ENCODE measurements around the gene MAFG. TPM values are rescaled to one million over a fixed set of nuclear protein-coding genes. Genes with fewer than 3 reads are reported as not detected.
A peak's percentile ranks its signal among the peaks of the same experiment; 100 is the strongest.
"Not testable (repeated sequence)": the region's sequence is repeated elsewhere in the genome, so short reads cannot be mapped to it uniquely, and the experiment has no call there.

The MAFG gene
- total RNA-seq, 1 donor = 29.6 TPM

DNA sequence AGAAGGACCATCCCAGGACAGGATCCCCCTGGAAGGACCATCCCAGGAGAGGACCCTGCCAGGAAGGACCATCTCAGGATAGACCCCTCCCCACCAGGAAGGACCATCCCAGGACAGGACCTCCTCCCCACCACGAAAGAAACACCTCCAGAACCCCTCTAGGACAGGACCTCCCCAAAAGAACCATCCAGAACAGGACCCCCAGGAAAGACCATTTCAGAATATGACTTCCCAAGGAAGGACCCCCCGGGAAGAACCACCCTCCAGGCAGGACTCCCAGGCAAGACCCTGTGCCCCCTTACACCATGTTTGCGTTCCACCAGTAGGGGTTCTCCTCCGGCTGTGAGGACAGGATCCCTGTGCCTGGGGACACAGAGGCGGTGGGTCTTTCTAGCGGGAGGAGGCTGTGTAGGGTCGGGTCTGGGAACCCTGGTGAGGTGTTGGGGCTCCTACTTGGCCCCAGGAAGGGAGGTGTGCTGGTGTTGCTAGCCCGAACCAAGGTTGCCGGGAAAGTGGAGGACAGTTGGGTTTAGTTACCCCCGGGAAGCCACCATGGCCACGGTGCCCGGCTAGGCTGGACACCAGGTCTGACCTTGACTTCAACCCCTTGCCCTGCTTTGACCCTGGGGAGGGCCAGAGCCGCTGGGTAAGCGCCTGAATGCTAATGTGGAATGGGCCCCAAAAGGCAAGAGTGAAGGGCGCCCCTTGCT is 31.3 kb upstream of the MAFG start:
- no peak for DNase-seq (ENCODE audit: low read depth in 2 of 3, low spot score in 2 of 3)

DNA sequence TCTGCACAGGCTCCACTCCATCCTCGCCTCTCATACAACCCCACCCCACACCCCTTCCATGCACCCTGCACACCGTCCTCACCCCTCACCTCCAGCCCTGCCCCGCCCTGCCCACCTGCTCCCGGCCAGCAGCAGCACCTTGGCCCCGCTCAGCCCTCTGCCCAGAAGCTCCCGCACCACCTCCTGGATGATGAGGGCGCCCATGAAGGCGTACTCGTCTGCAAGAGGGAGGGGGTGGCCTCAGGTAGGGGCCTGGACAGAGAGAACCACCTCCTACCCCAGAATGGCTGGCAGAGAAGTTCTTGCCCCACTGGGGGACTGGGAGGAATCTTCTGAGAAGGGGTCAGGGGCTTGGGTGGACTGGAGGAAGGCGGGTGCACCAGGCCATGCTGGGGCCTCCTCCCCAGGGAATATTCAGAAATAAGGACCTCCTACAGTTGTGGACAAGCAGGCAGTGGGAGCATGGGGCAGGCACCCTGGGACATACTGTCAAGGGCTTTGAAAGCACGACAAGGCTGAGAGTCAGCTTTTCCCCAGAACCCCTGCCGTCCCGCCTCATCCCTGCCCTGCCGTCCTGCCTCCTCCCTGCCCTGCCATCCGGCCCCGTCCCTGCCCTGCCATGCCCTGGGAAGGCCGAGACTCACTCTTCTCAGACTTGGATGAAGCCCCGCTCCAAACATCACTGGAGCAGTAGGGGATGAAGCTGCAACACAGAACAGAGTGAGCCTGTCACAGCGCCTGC is 30.3 kb upstream of the MAFG start:
- no peak for DNase-seq (ENCODE audit: low read depth in 2 of 3, low spot score in 2 of 3)

DNA sequence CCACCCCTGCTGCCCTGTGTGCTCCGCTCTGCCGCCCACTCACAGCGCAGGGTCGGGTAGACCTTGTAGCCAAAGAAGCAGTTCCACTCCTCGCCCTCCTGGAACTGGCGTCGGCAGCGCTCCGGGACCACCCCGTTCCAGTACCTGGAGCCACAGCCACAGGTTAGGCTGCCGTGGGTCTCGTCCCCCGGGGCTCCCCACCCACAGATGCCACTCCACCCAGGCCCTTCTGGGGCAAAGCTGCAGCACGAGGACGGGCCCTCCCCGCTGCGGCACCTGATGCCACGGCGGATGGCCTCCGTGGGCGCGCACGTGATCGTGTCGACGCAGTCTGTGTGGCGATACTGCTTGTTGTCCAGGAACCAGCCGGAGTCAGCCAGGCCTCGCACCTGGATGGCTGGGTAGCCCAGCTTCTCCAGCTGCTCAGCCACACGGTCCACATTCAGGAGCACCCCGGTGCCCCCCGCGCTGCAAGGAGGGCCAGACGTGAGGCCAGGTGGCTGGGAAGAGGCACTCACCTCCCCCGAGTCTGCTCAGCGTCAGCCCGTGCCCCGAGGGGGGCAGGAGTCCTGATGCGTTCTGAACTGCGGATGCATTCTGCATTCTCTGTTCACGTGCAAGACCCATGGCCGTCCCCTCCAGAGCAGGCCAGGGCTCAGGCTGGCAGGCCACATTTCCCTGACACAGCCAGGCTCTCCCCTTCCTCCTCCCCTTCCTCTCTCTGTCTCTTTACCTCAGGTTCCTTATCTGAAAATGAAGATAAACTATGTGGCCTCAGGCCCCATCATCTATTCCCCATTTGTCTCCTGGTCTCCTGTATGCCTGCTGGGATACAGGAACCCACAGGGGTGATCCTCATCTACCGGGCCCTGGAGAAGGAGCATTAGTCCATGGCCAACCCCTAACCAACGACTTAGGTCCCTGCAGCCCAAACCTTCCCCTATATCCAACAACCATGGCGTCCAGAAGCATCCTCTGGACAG is 29.4 kb upstream of the MAFG start:
- no peak for DNase-seq (ENCODE audit: low read depth in 2 of 3, low spot score in 2 of 3)

DNA sequence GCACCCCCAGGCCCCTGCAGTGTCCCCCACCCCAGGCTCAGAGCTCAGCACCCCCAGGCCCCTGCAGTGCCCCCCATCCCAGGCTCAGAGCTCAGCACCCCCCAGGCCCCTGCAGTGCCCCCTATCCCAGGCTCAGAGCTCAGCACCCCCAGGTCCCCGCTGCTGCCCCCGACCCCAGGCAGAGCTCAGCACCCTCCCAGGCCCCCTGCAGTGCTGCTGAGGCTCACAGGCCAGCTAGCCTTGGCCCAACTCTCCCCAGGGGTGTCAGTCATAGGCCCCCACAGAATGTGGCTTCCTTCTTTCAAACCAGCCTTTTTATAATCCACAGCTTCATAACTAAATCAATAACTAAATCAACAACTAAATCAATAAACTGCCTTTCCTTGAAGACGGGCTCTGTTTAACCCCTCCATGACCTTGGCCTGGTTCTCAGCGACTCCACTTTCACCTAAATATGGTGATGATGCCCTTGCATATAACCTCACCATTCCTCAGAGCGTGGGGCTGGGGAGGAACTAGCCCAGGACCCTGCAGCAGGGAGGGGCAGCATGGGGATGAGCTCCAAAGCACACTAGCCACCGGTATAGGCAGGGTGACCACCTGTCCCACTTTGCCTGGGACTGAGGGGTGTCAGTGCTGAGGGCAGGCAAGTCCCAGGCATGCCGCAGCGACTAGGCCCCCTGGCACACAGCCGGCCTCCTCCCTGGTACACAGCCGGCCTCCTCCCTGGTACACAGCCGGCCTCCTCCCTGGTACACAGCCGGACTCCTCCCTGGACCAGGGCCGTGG is 28.4 kb upstream of the MAFG start:
- DNase-seq (ENCODE audit: low read depth in 2 of 3, low spot score in 2 of 3) = no peak

DNA sequence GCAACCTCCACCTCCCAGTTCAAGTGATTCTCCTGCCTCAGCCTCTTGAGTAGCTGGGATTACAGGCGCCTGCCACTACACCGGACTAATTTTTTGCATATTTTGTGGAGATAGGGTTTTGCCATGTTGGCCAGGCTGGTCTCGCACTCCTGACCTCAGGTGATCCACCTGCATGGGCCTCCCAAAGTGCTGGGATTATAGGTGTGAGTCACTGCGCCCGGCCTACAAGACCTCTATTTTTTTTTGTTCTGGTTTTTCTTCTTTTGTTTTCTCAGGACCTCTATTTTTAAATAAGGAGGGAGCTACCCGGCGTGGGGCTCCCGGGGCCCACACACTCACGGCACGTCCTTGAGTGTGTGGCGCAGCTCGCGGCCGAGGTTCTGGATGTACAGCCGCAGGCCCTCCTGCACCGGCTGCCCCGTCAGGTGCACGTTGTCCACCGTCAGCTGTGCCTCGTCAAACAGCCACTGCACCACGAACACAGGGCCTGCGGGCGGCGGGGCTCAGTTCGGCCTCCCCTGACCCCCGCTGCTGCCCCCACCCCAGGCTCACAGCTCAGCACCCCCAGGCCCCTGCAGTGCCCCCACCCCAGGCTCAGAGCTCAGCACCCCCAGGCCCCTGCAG is 27.6 kb upstream of the MAFG start:
- DNase-seq (ENCODE audit: low read depth in 2 of 3, low spot score in 2 of 3) = no peak

DNA sequence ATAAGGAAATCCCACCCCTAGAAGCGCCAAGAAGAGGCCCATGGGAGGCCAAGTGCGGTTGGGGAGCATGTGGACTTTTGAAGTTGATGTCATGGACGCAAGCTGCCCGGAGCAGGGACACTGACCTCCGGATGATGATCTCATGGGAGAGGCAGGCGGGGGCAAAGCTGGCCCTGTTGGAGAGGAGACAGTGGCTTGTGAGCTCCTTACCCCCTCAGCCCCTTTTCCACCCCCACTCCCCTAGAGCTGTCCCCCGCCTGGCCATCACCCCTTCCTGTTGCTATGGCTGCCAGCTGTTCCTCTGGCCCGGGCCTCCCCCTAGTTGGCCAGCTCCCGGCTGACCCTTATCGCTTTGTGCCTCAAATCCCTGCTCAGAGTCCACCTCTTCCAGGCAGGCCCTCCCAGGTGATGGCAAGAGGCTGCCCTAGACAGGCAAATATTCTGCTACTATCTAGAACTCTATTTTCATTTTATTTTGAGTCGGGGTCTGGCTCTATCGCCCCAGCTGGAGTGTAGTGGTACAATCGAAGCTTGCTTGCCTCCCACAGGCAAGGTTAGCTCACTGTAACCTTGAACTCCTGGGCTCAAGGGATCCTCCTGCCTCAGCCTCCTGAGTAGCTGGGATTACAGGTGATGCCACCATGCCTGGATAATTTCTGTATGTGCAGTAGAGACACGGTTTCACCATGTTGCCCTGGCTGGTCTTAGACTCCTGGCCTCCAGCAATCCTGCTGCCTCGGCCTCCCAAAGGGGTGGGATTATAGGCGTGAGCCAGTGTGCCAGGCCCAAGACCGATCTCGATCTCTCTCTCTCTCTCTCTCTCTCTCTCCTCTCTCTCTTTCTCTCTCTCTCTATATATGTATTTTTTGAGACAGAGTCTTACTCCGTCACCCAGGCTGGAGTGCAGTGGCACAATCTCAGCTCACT is 26.9 kb upstream of the MAFG start:
- DNase-seq (ENCODE audit: low read depth in 2 of 3, low spot score in 2 of 3) = no peak

DNA sequence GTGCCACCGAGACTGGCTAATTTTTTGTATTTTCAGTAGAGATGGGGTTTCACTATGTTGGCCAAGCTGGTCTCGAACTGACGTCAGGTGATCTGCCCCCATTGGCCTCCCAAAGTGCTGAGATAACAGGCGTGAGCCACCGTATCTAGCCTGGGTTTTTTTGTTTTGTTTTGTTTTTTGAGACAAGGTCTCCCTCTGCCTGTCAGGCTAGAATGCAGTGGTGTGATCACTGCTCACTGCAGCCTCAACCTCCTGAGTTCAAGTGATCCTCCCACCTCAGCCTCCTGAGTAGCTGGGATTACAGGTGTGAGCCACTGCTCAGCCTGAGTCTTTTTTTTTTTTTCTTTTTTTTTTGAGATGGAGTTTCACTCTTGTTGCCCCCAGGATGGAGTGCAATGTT is 25.9 kb upstream of the MAFG start:
- DNase-seq (ENCODE audit: low read depth in 2 of 3, low spot score in 2 of 3) = not testable (repeated sequence)

DNA sequence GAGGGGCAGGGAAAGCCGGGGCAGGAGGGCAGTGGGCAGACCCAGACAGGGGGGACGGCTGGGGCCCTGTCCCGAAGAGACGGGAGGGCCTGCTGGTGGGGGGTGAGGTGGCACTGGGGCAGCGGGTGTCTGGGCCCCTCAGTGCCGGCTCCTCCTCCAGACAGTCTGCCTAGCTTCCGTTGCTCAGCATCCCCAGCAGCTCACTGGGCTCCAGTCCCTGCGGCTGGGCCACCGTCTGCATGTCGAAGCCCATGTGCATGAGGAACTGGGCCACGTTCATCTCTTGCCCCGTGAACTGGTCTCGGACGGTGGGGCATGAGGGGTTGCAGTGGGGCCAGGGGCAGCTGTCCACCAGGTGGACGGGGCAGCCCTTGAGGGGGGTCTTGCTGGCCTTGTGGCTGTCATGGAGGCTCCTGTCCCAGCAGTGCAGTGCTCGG is 25.3 kb upstream of the MAFG start:
- DNase-seq (ENCODE audit: low read depth in 2 of 3, low spot score in 2 of 3) = no peak

DNA sequence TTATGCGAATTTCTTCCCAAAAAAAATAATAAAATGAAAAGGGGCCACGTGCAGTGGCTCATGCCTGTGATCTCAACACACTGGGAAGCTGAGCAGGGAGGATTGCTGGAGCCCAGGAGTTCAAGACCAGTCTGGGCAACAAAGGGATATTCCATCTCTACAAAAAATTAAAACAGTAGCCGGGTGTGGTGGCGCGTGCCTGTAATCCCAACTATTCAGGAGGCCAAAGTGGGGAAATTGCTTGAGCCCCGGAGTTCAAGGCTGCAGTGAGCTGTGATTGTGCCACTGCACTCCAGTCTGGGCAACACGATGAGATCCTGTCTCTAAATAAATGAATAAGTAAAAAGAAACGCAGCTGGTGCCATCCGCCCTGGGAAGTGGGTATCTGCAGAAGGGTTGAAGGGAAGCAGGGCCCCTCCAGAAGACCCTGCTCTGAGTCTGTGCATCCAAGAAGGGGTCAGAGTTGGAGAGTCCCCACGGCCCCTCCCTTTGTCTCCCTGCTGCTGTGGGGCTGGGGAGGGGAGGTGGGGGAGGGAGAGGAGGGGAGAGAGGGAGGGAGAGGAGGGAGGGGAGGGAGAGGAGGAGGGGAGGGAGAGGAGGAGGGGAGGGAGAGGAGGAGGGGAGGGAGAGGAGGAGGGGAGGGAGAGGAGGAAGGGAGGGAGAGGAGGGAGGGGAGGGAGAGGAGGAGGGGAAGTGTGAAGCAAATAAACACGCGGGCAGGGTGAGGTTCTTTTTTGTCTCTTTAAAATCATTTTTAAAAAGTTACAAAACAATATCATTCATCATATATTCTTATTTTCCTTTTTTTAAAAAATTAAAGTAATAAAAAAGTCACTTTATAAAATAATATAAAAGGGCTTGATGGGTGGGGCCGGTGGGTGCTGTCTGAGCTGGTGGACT is 24.5 kb upstream of the MAFG start:
- DNase-seq (ENCODE audit: low read depth in 2 of 3, low spot score in 2 of 3) = no peak

DNA sequence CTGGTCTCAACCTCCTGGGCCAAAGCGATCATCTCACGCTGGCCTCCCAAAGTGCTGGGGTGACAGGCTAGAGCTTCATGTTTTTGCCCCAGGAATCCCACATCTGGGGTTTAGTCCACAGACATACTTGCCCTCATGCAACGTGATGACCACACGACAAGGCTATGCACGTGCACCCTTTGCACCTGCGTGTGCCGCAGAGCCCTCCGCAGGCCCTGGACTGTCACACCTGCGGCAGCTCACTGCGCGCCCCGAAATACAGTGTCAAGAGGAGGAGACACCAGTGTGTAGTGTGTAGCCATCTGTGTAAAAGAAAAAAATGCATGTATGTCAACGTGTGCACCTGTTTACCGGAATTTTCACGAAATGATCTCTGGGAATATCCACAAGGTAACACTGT is 23.0 kb upstream of the MAFG start:
- no peak for DNase-seq (ENCODE audit: low read depth in 2 of 3, low spot score in 2 of 3)

DNA sequence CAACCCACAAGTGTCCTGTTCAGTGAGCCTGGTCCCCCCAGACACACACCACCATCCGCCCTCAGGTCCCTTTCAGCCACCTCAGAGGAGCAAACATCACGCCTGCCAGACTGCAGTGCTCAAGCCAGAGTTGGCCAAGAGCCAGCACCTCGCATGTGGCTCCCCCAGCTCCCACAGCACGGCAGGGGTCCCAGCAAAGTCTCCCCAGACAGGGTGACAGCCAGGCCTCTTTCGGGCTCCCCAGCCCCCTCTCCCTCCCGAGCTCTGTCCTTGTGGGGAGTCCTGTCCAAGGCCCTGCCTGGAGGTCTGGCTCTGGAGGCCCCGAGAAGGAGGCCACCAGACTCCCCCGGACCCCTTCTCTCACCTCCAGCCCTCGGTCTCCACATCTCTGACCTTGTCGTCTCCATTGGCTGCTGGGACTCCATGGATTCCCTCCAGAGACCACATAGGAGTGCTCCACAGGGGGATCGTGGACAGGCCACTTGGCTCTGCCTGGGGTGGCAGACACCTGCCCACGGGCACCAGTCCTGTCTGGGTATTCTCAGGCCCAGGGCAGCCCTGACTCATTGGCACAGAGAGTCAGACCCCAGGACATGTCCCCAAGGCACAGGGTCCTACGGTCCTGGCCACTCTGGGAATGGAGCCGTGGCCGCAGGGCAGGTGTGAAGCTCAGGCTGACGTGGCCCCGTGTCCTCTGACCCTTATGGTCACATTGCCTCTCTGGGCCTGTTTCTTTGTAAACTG is 21.3 kb upstream of the MAFG start:
- DNase-seq (ENCODE audit: low read depth in 2 of 3, low spot score in 2 of 3) = no peak

DNA sequence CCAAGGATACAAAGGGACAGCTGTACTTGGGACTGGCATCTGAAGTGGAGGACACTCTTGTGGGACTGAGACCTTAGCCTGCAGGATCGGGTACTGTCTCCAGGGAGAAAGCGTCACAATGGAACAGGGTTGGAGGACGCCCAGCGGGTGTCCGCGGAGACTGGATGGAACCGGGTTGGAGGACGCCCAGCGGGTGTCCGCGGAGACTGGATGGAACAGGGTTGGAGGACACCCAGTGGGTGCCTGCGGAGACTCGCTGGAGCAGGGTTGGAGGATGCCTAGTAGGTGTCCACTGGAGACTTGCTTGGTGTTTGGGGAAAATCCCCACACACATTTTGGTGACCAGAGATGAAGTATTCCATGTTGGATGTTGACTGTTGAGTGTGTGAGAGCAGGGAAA is 19.7 kb upstream of the MAFG start, which contains the start of gene MYADML2:
MYADML2 (minus strand) TSS at position 45 of the 400 bp plus-strand sequence. CDS start 5,492 bp downstream, outside the sequence.
- no peak for DNase-seq (ENCODE audit: low read depth in 2 of 3, low spot score in 2 of 3)

DNA sequence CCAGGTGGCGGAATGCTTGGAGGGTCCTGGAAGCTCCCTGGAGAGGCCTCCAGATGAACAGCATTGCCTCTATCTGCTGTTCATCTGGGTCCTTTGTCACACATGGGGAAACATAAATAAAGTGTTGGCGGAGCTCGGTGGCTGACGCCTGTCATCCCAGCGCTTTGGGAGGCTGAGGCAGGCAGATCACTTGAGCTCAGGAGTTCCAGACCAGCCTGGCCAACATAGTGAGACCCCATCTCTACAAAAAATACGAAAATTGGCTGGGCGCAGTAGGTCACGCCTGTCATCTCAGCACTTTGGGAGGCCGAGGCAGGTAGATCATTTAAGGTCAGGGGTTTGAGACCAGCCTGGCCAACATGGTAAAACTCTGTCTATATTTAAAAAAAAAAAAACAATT is 17.3 kb upstream of the MAFG start:
- no peak for DNase-seq (ENCODE audit: low read depth in 2 of 3, low spot score in 2 of 3)

DNA sequence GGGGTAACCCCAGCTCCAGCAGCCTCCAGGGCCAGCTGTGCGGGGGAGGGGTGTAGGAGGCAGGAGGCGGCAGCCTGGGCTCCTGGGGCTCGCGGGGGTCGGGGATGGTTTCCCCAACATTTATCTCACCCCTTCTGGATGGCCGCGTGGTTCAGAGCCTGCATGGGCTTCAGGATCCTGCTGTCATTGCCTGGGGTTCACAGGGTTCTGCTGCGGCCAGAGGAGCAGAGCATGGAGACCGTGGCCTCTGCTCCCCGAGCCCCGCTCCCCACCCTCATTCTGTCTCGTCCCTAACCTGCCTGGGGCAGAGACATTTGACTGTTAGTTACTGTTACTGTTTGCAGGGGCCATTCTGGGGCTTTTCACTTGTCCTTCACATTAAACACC is 14.6 kb upstream of the MAFG start:
- DNase-seq (ENCODE audit: low read depth in 2 of 3, low spot score in 2 of 3) = no peak

DNA sequence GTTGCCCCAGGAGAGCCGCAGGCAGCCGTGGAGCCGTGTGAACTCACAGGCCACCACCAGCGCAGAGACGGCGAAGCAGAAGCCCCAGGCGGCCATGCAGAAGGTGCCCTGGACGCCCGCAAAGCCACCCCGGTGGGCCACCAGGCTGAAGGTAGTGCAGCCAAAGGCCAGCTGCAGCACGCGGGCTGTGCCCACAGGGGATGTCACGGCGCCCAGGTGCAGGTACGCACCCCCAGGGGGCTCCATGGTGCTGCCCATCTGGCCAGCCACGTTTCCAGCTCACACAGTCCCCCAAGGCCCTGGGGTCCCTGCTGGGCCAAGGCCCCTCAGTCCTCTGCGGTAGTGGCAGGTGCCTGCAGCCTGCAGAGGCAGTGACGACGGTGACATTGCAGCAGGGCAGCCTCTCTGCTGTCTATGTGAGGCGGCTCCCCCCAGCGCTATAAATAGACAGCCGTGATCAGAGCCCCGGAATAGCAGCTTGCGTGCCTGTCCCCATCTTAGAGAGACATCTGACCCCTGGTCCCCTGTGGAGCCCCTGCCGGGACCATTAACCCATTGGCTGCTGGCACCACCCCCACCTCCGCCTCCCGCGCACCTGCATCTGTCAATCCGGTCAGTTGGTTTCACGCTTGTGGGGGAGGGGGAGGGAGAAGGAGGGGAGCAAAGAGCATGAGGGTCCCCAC is 14.1 kb upstream of the MAFG start:
- peak in 1 of 3 donors; percentile 27 for DNase-seq (ENCODE audit: low read depth in 2 of 3, low spot score in 2 of 3)
